Esophagus muscularis mucosa (tissue), 4 donors: ENCODE results near the gene CCDC149. TPM values are rescaled to one million over a fixed set of nuclear protein-coding genes. Genes with fewer than 3 reads are reported as not detected.

Experiments used
- DNase-seq: peaks from one replicate; pipeline ENCODE4 v3.0.0-alpha.2; 2017; ENCODE audit errors: extremely low spot score
- H3K27ac ChIP-seq, 4 donors: fragments of 200-600 bp; sonication (generic); replicated peaks in 1 of 4; 1 replicate in 3 of 4; 2 replicates in 1 of 4; pipeline ENCODE4 v1.5.1; 2016 to 2019; ENCODE audit warnings: mild to moderate bottlenecking in 1 of 4
- H3K27me3 ChIP-seq, 4 donors: fragments of 200-600 bp; sonication (generic); one replicate each; pipeline versions ENCODE4 v1.5.1 to v1.6.0; 2016 to 2019
- H3K36me3 ChIP-seq, 4 donors: fragments of 200-600 bp; sonication (generic); one replicate each; pipeline ENCODE4 v1.5.1; 2016 to 2019
- H3K4me1 ChIP-seq, 4 donors: fragments of 200-600 bp; sonication (generic); one replicate each; pipeline ENCODE4 v1.5.1; 2016 to 2019
- H3K4me3 ChIP-seq, 4 donors: fragments of 200-600 bp; sonication (generic); 1 replicate in 2 of 4; 2 replicates in 2 of 4; pipeline ENCODE4 v1.5.1; 2016 to 2019; ENCODE audit warnings: mild to moderate bottlenecking in 4 of 4, moderate library complexity in 1 of 4
- H3K9me3 ChIP-seq, 4 donors: fragments of 200-600 bp; sonication (generic); 1 replicate in 3 of 4; 2 replicates in 1 of 4; pipeline ENCODE4 v1.5.1; 2016 to 2019
- CTCF ChIP-seq, 3 experiments: fragments of 200-600 bp in 2 of 3; fragments of 450-650 bp in 1 of 3; sonication (generic) in 2 of 3; IDR thresholded peaks; one replicate each; pipeline ENCODE4 v1.5.1; 2017 to 2019; ENCODE audit warnings: antibody characterized with exemption in 3 of 3, mild to moderate bottlenecking in 2 of 3, moderate library complexity in 1 of 3
- EP300 ChIP-seq: sonication (generic); formaldehyde crosslinking; IDR thresholded peaks from one replicate; pipeline ENCODE4 v1.6.1; 2017; ENCODE audit warnings: antibody characterized with exemption
- POLR2A ChIP-seq: fragments of 450-650 bp; IDR thresholded peaks from one replicate; pipeline ENCODE4 v1.6.1; 2017; ENCODE audit warnings: antibody characterized with exemption, moderate library complexity, mild to moderate bottlenecking, low read depth
- POLR2AphosphoS5 ChIP-seq, 2 donors: sonication (generic); formaldehyde crosslinking; IDR thresholded peaks; one replicate each; pipeline ENCODE4 v1.6.1; 2017; ENCODE audit warnings: antibody characterized with exemption in 2 of 2
- WGBS: methylation state at CpG from one replicate; pipeline ENCODE4 v1.1.5; 2018; 5-methylcytosine and 5-hydroxymethylcytosine counted together
- intact Hi-C: fragments of 100-400 bp; cut with DNase I; formaldehyde crosslinking; loops from one replicate; pipeline ENCODE4 v1.15.1; 2023
- small RNA-seq, 3 donors: library from RNA; depleted of rRNA; stranded (forward); fragments of <200 nt; gene quantifications; one replicate each; pipeline ENCODE3, GENCODE V24; 2016
- total RNA-seq, 4 donors: library from RNA; depleted of rRNA; stranded (reverse); fragments of >200 nt; gene quantifications; one replicate each; pipeline versions ENCODE4 v1.1.0 to v1.2.1, GENCODE V29; 2016

Gene CCDC149
- total RNA-seq, 4 donors from 2014 or later = 21.0 to 37.9 (median 34.0) TPM

GRCh38 chr4:24765376-24765988, 147.4 kb downstream of the CCDC149 start:
- H3K9me3 ChIP-seq = no peaks in the 10 kb centered on the region
- peak; percentile 45 for DNase-seq
- intact Hi-C loops = no loop called here
- H3K4me3 ChIP-seq = no peak overlapping the region
- TF ChIP-seq POLR2A (no peak), POLR2AphosphoS5 (IDR thresholded peaks at IDR 0.05) (peak in 1 of 2 donors; percentile 30)
- 44% methylated on average over 4 of the region's 4 CpGs for WGBS
- no peaks in the 10 kb centered on the region for H3K27me3 ChIP-seq
- H3K4me1 ChIP-seq = peaks cover 0 to 31% (median 28%) of the 10 kb centered on the region in 4 donors
- H3K27ac ChIP-seq = peak overlapping the region; percentile 20 to 64 (median 62)
- no peaks in the 10 kb centered on the region for H3K36me3 ChIP-seq

- no peaks in the 10 kb centered on the region for H3K36me3 ChIP-seq
- peak; percentile 21 for DNase-seq
- TF ChIP-seq EP300 (no peak), POLR2AphosphoS5 (IDR thresholded peaks at IDR 0.05) (no peak), POLR2A (no peak), CTCF (IDR thresholded peaks at IDR 0.05) (no peak)
- no peaks in the 10 kb centered on the region for H3K9me3 ChIP-seq
- H3K27me3 ChIP-seq = no peaks in the 10 kb centered on the region
- WGBS = 53% methylated on average over 3 of the region's 3 CpGs
- peaks cover 0 to 27% (median 22%) of the 10 kb centered on the region in 4 donors for H3K4me1 ChIP-seq
- peak overlapping the region; percentile 20 to 64 (median 62) for H3K27ac ChIP-seq
- intact Hi-C loops = no loop called here
- H3K4me3 ChIP-seq = no peak overlapping the region
Observed at GRCh38 chr4:24764345-24764744, 148.5 kb downstream of the CCDC149 start.

- WGBS = 29% methylated on average over 5 of the region's 5 CpGs
- Histone ChIP-seq H3K27me3 (no peaks in the 10 kb centered on the region), H3K36me3 (no peaks in the 10 kb centered on the region), H3K9me3 (no peaks in the 10 kb centered on the region), H3K4me1 (peaks cover 0 to 27% (median 22%) of the 10 kb centered on the region in 4 donors), H3K4me3 (no peak overlapping the region), H3K27ac (peak overlapping the region; percentile 20 to 64 (median 62))
- intact Hi-C loops = no loop called here
- peak in 1 of 2 donors; percentile 14 for TF ChIP-seq POLR2AphosphoS5 (IDR thresholded peaks at IDR 0.05)
- TF ChIP-seq EP300 = no peak
- DNase-seq = peak; percentile 80
Observed at GRCh38 chr4:24763631-24764297, 149.1 kb downstream of the CCDC149 start.

Small RNA genes within 50 kb of the gene (small RNA-seq; reads per million reads assigned to genes)
- gene AC006390.1 = 0 reads per million in 3 donors

Other genes with a start within 250 kb of the CCDC149 start
- gene SOD3, start 117.5 kb downstream of the CCDC149 start, total RNA-seq = 1,000 to 10,000 TPM in 1 of 4 donors, 100 to 1,000 TPM in 3; 404 to 1,012 (median 570) TPM
- 10 to 100 TPM in 2 of 4 donors, 1 to 10 TPM in 2; 4.6 to 13.7 (median 9.7) TPM for gene LGI2, start 117.9 kb upstream of the CCDC149 start, total RNA-seq
- gene SEPSECS, start 247.4 kb upstream of the CCDC149 start, total RNA-seq = 1 to 10 TPM; 3.8 to 6.2 (median 4.0) TPM